H1 (cell line): Measurements from ENCODE around the gene RRM1. TPM values are rescaled to one million over a fixed set of nuclear protein-coding genes. Genes with fewer than 3 reads are reported as not detected.

Source experiments
- CTCF ChIA-PET: fragments of 300-600 bp; sonication (Branson Sonifier 250); formaldehyde crosslinking; loops from one replicate; lab custom pipeline; 2021; ENCODE audit not compliant: partially characterized antibody; lab: Charles Lee
- POLR2A ChIA-PET: fragments of 300-600 bp; sonication (Branson Sonifier 250); formaldehyde crosslinking; loops from one replicate; lab custom pipeline; 2021; ENCODE audit warnings: inconsistent platforms; ENCODE audit not compliant: partially characterized antibody; lab: Charles Lee
- DNase-seq, 2 experiments: peaks; one replicate each; pipeline versions ENCODE4 v3.0.0 to v3.0.0-alpha.2; 2010 to 2022; ENCODE audit warnings: low spot score in 2 of 2, low read depth in 1 of 2, mixed read lengths in 1 of 2
- FAIRE-seq: peaks from 2 replicates; lab custom pipeline; 2011; peaks lifted over from hg19 to GRCh38; lab: Jason Lieb, UNC
- H2AFZ ChIP-seq: 2 replicates; pipeline ENCODE4 v1.8.1; 2012; ENCODE audit warnings: low read length, inconsistent platforms
- H2AK5ac ChIP-seq: 2 replicates; pipeline ENCODE4 v1.6.1; 2013; ENCODE audit warnings: low read depth, low read length
- H2BK120ac ChIP-seq: replicated peaks from 2 replicates; pipeline ENCODE3; 2013; ENCODE audit warnings: low read depth, low read length, inconsistent platforms
- H2BK12ac ChIP-seq: 2 replicates; pipeline ENCODE4 v1.6.1; 2013; ENCODE audit warnings: low read depth, low read length
- H2BK15ac ChIP-seq: 2 replicates; pipeline ENCODE4 v1.6.1; 2013; ENCODE audit warnings: low read length
- H2BK20ac ChIP-seq: 2 replicates; pipeline ENCODE4 v1.6.1; 2013; ENCODE audit warnings: low read length
- H2BK5ac ChIP-seq: 2 replicates; pipeline ENCODE4 v1.6.1; 2013; ENCODE audit warnings: low read depth, low read length
- H3K14ac ChIP-seq: 2 replicates; pipeline ENCODE4 v1.6.1; 2013; ENCODE audit warnings: inconsistent platforms; ENCODE audit not compliant: insufficient read length
- H3K18ac ChIP-seq: 2 replicates; pipeline ENCODE4 v1.6.1; 2013; ENCODE audit warnings: low read length; ENCODE audit errors: extremely low read depth
- H3K23ac ChIP-seq: 2 replicates; pipeline ENCODE4 v1.6.1; 2013; ENCODE audit warnings: inconsistent platforms; ENCODE audit not compliant: insufficient read length
- H3K23me2 ChIP-seq: 2 replicates; pipeline ENCODE4 v1.6.1; 2013; ENCODE audit warnings: low read depth, low read length
- H3K27ac ChIP-seq: 2 replicates; pipeline ENCODE4 v1.6.1; 2011; ENCODE audit warnings: low read depth, low read length, inconsistent platforms
- H3K27me3 ChIP-seq, 4 experiments: replicated peaks in 1 of 4; 1 replicate in 1 of 4; 2 replicates in 3 of 4; pipeline versions ENCODE4 v1.6.1 to v1.8.1; 2011 to 2013; ENCODE audit warnings: low read length in 3 of 4, mild to moderate bottlenecking in 3 of 4, inconsistent platforms in 2 of 4, mixed read lengths in 2 of 4, moderate library complexity in 1 of 4; ENCODE audit not compliant: control insufficient read depth in 3 of 4, insufficient read depth in 3 of 4; ENCODE audit errors: extremely low read depth in 1 of 4
- H3K36me3 ChIP-seq, 4 experiments: 2 replicates each; pipeline versions ENCODE4 v1.6.1 to v1.8.1; 2011 to 2013; ENCODE audit warnings: mild to moderate bottlenecking in 4 of 4, low read length in 3 of 4, moderate library complexity in 2 of 4, control low read depth in 1 of 4, inconsistent platforms in 1 of 4; ENCODE audit not compliant: insufficient read depth in 4 of 4, control insufficient read depth in 2 of 4
- H3K4ac ChIP-seq: replicated peaks from 2 replicates; pipeline ENCODE3; 2013; ENCODE audit warnings: low read length, low read depth, mixed read lengths, inconsistent platforms; ENCODE audit not compliant: insufficient read length
- H3K4me1 ChIP-seq, 4 experiments: replicated peaks in 1 of 4; 1 replicate in 1 of 4; 2 replicates in 3 of 4; pipeline versions ENCODE4 v1.6.1 to v1.8.1; 2011 to 2013; ENCODE audit warnings: low read length in 3 of 4, inconsistent platforms in 2 of 4, mixed read lengths in 1 of 4; ENCODE audit not compliant: insufficient read depth in 4 of 4, control insufficient read depth in 3 of 4
- H3K4me2 ChIP-seq, 2 experiments: 2 replicates each; pipeline versions ENCODE4 v1.6.1 to v1.8.1; 2011 to 2013; ENCODE audit warnings: low read depth in 2 of 2, low read length in 2 of 2, control low read depth in 1 of 2, inconsistent platforms in 1 of 2, mild to moderate bottlenecking in 1 of 2; ENCODE audit not compliant: insufficient read depth in 1 of 2
- H3K4me3 ChIP-seq, 4 experiments: fragments of 200-600, 300-600 bp in 1 of 4; sonication (generic), shearing (Covaris generic), sonication (Bioruptor Twin) in 1 of 4; 2 replicates each; pipeline versions ENCODE4 v1.5.1 to v1.8.1; 2011 to 2016; ENCODE audit warnings: low read length in 4 of 4, low read depth in 3 of 4, control low read depth in 2 of 4, inconsistent platforms in 2 of 4, mild to moderate bottlenecking in 2 of 4, mixed read lengths in 1 of 4, moderate library complexity in 1 of 4; ENCODE audit not compliant: insufficient read depth in 2 of 4; ENCODE audit errors: extremely low read depth in 1 of 4
- H3K56ac ChIP-seq: replicated peaks from 2 replicates; pipeline ENCODE3; 2013; ENCODE audit warnings: low read depth, mild to moderate bottlenecking, mixed read lengths, low read length, inconsistent platforms; ENCODE audit not compliant: insufficient read length
- H3K79me1 ChIP-seq: 2 replicates; pipeline ENCODE4 v1.6.1; 2013; ENCODE audit warnings: low read depth, low read length, control low read depth
- H3K79me2 ChIP-seq, 2 experiments: 2 replicates each; pipeline versions ENCODE4 v1.6.1 to v1.8.1; 2012 to 2013; ENCODE audit warnings: low read length in 2 of 2, mild to moderate bottlenecking in 2 of 2, inconsistent platforms in 1 of 2; ENCODE audit not compliant: insufficient read depth in 2 of 2, control insufficient read depth in 1 of 2
- H3K9ac ChIP-seq, 4 experiments: replicated peaks in 1 of 4; 1 replicate in 1 of 4; 2 replicates in 3 of 4; pipeline versions ENCODE4 v1.6.1 to v1.8.1; 2011 to 2013; ENCODE audit warnings: low read depth in 3 of 4, low read length in 3 of 4, control low read depth in 2 of 4, mild to moderate bottlenecking in 2 of 4, moderate library complexity in 2 of 4, inconsistent platforms in 1 of 4; ENCODE audit errors: extremely low read depth in 1 of 4
- H3K9me3 ChIP-seq, 2 experiments: 2 replicates each; pipeline versions ENCODE4 v1.6.1 to v1.8.1; 2012 to 2013; ENCODE audit warnings: mild to moderate bottlenecking in 2 of 2, moderate library complexity in 2 of 2, control low read depth in 1 of 2, inconsistent platforms in 1 of 2, low read depth in 1 of 2, low read length in 1 of 2, mixed read lengths in 1 of 2; ENCODE audit not compliant: insufficient read depth in 2 of 2
- H4K20me1 ChIP-seq, 2 experiments: replicated peaks in 1 of 2; 2 replicates each; pipeline versions ENCODE3 to v1.8.1; 2011 to 2013; ENCODE audit warnings: inconsistent platforms in 2 of 2, low read length in 2 of 2, mild to moderate bottlenecking in 1 of 2; ENCODE audit not compliant: insufficient read depth in 2 of 2, control insufficient read depth in 1 of 2
- H4K5ac ChIP-seq: 2 replicates; pipeline ENCODE4 v1.6.1; 2013; ENCODE audit warnings: low read length, low read depth, mixed read lengths, inconsistent platforms; ENCODE audit not compliant: insufficient read length
- H4K8ac ChIP-seq: 2 replicates; pipeline ENCODE4 v1.8.0; 2013; ENCODE audit warnings: mild to moderate bottlenecking, moderate library complexity, low read length, inconsistent platforms; ENCODE audit not compliant: insufficient read depth; ENCODE audit errors: extremely low read depth
- H4K91ac ChIP-seq: replicated peaks from 2 replicates; pipeline ENCODE3; 2013; ENCODE audit warnings: low read length, mixed read lengths, inconsistent platforms; ENCODE audit not compliant: insufficient read length
- WGBS, 2 experiments: shearing (Covaris generic) in 1 of 2; methylation state at CpG; one replicate each; pipeline versions ENCODE4 v1.1.6 to v1.1.7; 2013 to 2015; ENCODE audit warnings: low lambda C conversion rate in 2 of 2, mixed read lengths in 2 of 2, inconsistent platforms in 1 of 2, low coverage in 1 of 2, missing lambda C conversion rate in 1 of 2; ENCODE audit not compliant: insufficient replicate concordance in 2 of 2, insufficient coverage in 1 of 2, insufficient read length in 1 of 2; ENCODE audit errors: extremely low coverage in 1 of 2, missing lambda C conversion rate in 1 of 2; 5-methylcytosine and 5-hydroxymethylcytosine counted together
- polyA plus RNA-seq, 7 experiments: library from polyadenylated mRNA; depleted of rRNA in 3 of 7; stranded (reverse) in 5 of 7; unstranded in 2 of 7; fragments of >200 nt in 5 of 7; fragments of 200-250 nt in 2 of 7; gene quantifications; 1 replicate in 5 of 7; 2 replicates in 1 of 7; 4 replicates in 1 of 7; pipeline versions ENCODE4 v1.2.1 to v1.2.3, GENCODE V29; 2011 to 2013; ENCODE audit warnings: missing spikeins in 2 of 7, mixed read lengths in 2 of 7
- total RNA-seq: library from RNA; stranded (reverse); fragmentation: NEBNext Ultra II Directional; extraction: Animal tissue kit (Norgen Biotek cat#: 25700); gene quantifications from 2 replicates; pipeline ENCODE4 v1.2.1, GENCODE V29; 2021

RRM1 gene
- total and polyA plus RNA-seq, 2 of the 8 experiments (the other 6 are each of a cell fraction or from before 2014, with no cell fraction given) = 63.6 to 126 TPM

DNA sequence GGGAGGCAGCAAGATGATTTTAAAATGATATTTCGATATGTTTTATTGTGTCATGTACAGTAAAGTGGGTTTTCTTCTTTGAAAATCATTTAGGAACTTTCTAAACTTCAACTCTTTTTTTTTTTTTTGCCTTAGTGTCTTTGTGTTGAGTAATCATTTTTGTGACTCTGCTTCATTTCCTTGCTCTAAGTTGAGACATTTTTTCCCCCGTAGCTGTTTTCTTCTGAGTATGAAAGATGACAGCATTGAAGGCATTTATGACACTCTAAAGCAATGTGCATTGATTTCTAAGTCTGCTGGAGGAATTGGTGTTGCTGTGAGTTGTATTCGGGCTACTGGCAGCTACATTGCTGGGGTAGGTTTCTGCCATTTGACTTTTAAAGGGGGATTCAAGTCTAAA, 23.5 kb downstream of the RRM1 start:
- FAIRE-seq (no peak), DNase-seq (no peak)
- no peak overlapping the region for H3K23ac ChIP-seq
- no peaks in the 10 kb centered on the region for H3K23me2 ChIP-seq
- H3K56ac ChIP-seq = no peak overlapping the region
- H2BK15ac ChIP-seq = no peak overlapping the region
- no peak overlapping the region for H2AK5ac ChIP-seq
- no peaks in the 10 kb centered on the region for H3K79me1 ChIP-seq
- H2BK12ac ChIP-seq = no peak overlapping the region
- ChIA-PET POLR2A (no interaction called here), CTCF (no interaction called here)
- no peaks in the 10 kb centered on the region for H3K4me1 ChIP-seq
- no peak overlapping the region for H3K14ac ChIP-seq
- no peak overlapping the region for H3K4me3 ChIP-seq
- H3K4ac ChIP-seq = no peak overlapping the region
- H4K8ac ChIP-seq = no peak overlapping the region
- H4K5ac ChIP-seq = no peak overlapping the region
- no peak overlapping the region for H3K4me2 ChIP-seq
- WGBS, 2 experiments = 96% methylated on average over 3 of the region's 3 CpGs; no CpG with 5 or more reads in 1 of the 2 experiments
- no peak overlapping the region for H3K18ac ChIP-seq
- H2BK20ac ChIP-seq = no peak overlapping the region
- H3K9ac ChIP-seq = no peak overlapping the region
- no peaks in the 10 kb centered on the region for H3K79me2 ChIP-seq
- H2BK120ac ChIP-seq = no peak overlapping the region
- no peaks in the 10 kb centered on the region for H4K20me1 ChIP-seq
- H3K9me3 ChIP-seq = no peaks in the 10 kb centered on the region
- H3K27me3 ChIP-seq = no peaks in the 10 kb centered on the region
- no peak overlapping the region for H2BK5ac ChIP-seq
- H2AFZ ChIP-seq = no peak overlapping the region
- H4K91ac ChIP-seq = no peak overlapping the region
- H3K27ac ChIP-seq = no peak overlapping the region
- H3K36me3 ChIP-seq = peaks cover 4 to 47% (median 30%) of the 10 kb centered on the region in 4 experiments
